Neuronal stem cell (in vitro differentiated cells): Measurements from ENCODE around the gene SH3PXD2B.
A peak's percentile ranks its signal among the peaks of the same experiment; 100 is the strongest.

Experiments
- DNase-seq: peaks from one replicate; pipeline ENCODE4 v3.0.0-alpha.2; 2013; ENCODE audit warnings: low spot score
- H2AFZ ChIP-seq: one replicate; pipeline ENCODE4 v1.6.1; 2013; ENCODE audit warnings: mild to moderate bottlenecking, low read length, inconsistent platforms
- H2AK5ac ChIP-seq: 2 replicates; pipeline ENCODE4 v1.6.1; 2013; ENCODE audit warnings: low read depth, mild to moderate bottlenecking, inconsistent platforms, low read length, moderate library complexity, mixed read lengths
- H2BK120ac ChIP-seq: 2 replicates; pipeline ENCODE4 v1.6.1; 2013; ENCODE audit warnings: low read depth, mild to moderate bottlenecking, inconsistent platforms, low read length, moderate library complexity, mixed read lengths
- H2BK12ac ChIP-seq: one replicate; pipeline ENCODE4 v1.6.1; 2013; ENCODE audit warnings: low read length, inconsistent platforms
- H2BK15ac ChIP-seq: 2 replicates; pipeline ENCODE4 v1.6.1; 2013; ENCODE audit warnings: mild to moderate bottlenecking, low read length, inconsistent platforms, mixed read lengths
- H2BK5ac ChIP-seq: one replicate; pipeline ENCODE4 v1.6.1; 2013; ENCODE audit warnings: inconsistent platforms, mild to moderate bottlenecking, low read length, moderate library complexity
- H3K14ac ChIP-seq: one replicate; pipeline ENCODE4 v1.6.1; 2013; ENCODE audit warnings: low read length, inconsistent platforms
- H3K18ac ChIP-seq: 2 replicates; pipeline ENCODE4 v1.6.1; 2013; ENCODE audit warnings: low read length, inconsistent platforms
- H3K23ac ChIP-seq: 2 replicates; pipeline ENCODE4 v1.6.1; 2013; ENCODE audit warnings: low read depth, mild to moderate bottlenecking, mixed read lengths, low read length, inconsistent platforms; ENCODE audit not compliant: poor library complexity
- H3K27ac ChIP-seq: replicated peaks from 3 replicates; pipeline ENCODE4 v1.5.1; 2013; ENCODE audit warnings: low read length, inconsistent platforms
- H3K27me3 ChIP-seq, 3 experiments: 2 replicates each; pipeline ENCODE4 v1.6.1; 2013; ENCODE audit warnings: low read length in 3 of 3, mild to moderate bottlenecking in 2 of 3, inconsistent platforms in 1 of 3, low read depth in 1 of 3, mixed read lengths in 1 of 3, moderate library complexity in 1 of 3; ENCODE audit not compliant: control insufficient read depth in 3 of 3, insufficient read depth in 3 of 3
- H3K36me3 ChIP-seq, 2 donors: replicated peaks in 1 of 2; 2 replicates each; pipeline ENCODE4 v1.6.1; 2013; ENCODE audit warnings: low read length in 2 of 2; ENCODE audit not compliant: control insufficient read depth in 2 of 2, insufficient read depth in 2 of 2
- H3K4ac ChIP-seq: 2 replicates; pipeline ENCODE4 v1.6.1; 2013; ENCODE audit warnings: inconsistent platforms, mild to moderate bottlenecking, low read length, moderate library complexity
- H3K4me1 ChIP-seq, 2 donors: 1 replicate in 1 of 2; 2 replicates in 1 of 2; pipeline ENCODE4 v1.6.1; 2013; ENCODE audit warnings: low read length in 2 of 2, low read depth in 1 of 2; ENCODE audit not compliant: control insufficient read depth in 2 of 2, insufficient read depth in 1 of 2
- H3K4me2 ChIP-seq: one replicate; pipeline ENCODE4 v1.6.1; 2013; ENCODE audit warnings: mild to moderate bottlenecking, low read length, inconsistent platforms; ENCODE audit not compliant: insufficient read depth, poor library complexity, severe bottlenecking
- H3K4me3 ChIP-seq, 2 donors: 2 replicates each; pipeline ENCODE4 v1.5.1; 2013; ENCODE audit warnings: low read length in 2 of 2, mild to moderate bottlenecking in 2 of 2, inconsistent platforms in 1 of 2, moderate library complexity in 1 of 2
- H3K79me1 ChIP-seq: one replicate; pipeline ENCODE4 v1.6.1; 2013; ENCODE audit warnings: low read depth, mild to moderate bottlenecking, inconsistent platforms, low read length, moderate library complexity
- H3K9ac ChIP-seq: one replicate; pipeline ENCODE4 v1.6.1; 2013; ENCODE audit warnings: mild to moderate bottlenecking, low read depth, low read length, inconsistent platforms; ENCODE audit not compliant: poor library complexity
- H3K9me3 ChIP-seq, 2 donors: replicated peaks in 1 of 2; 2 replicates each; pipeline versions ENCODE3 to v1.6.1; 2013; ENCODE audit warnings: low read length in 2 of 2, mild to moderate bottlenecking in 2 of 2, inconsistent platforms in 1 of 2, low read depth in 1 of 2, mixed read lengths in 1 of 2, moderate library complexity in 1 of 2; ENCODE audit not compliant: control insufficient read depth in 2 of 2, insufficient read depth in 1 of 2
- H4K8ac ChIP-seq: one replicate; pipeline ENCODE4 v1.6.1; 2013; ENCODE audit warnings: low read depth, mild to moderate bottlenecking, inconsistent platforms, low read length, moderate library complexity
- H4K91ac ChIP-seq: one replicate; pipeline ENCODE4 v1.6.1; 2013; ENCODE audit warnings: low read length, low read depth, mild to moderate bottlenecking, inconsistent platforms; ENCODE audit not compliant: poor library complexity
- WGBS, 2 donors: extraction: QIAGEN DNeasy Blood & Tissue Kit; methylation state at CpG; one replicate each; pipeline ENCODE4 v1.1.7; 2013; ENCODE audit warnings: missing lambda C conversion rate in 2 of 2, mixed read lengths in 1 of 2; ENCODE audit not compliant: insufficient read length in 2 of 2, insufficient replicate concordance in 1 of 2; ENCODE audit errors: extremely low coverage in 2 of 2; 5-methylcytosine and 5-hydroxymethylcytosine counted together

SH3PXD2B gene

GRCh38 chr5:172441262-172441751 is 13.0 kb downstream of the SH3PXD2B start:
- no peak overlapping the region for H2BK15ac ChIP-seq
- no peak for DNase-seq
- H3K4ac ChIP-seq, result no peak overlapping the region
- no peak overlapping the region for H2BK120ac ChIP-seq
- no peak overlapping the region for H2AFZ ChIP-seq
- H2BK12ac ChIP-seq, result no peak overlapping the region
- no peak overlapping the region for H2AK5ac ChIP-seq
- H3K23ac ChIP-seq, result peak overlapping the region; percentile 4
- H3K4me1 ChIP-seq, result peaks cover under 1 to 7% of the 10 kb centered on the region in 2 donors
- peak overlapping the region; percentile 22 for H3K18ac ChIP-seq
- no peak overlapping the region for H2BK5ac ChIP-seq
- H3K9me3 ChIP-seq, result no peaks in the 10 kb centered on the region
- no CpG with 5 or more reads among the region's 14 CpGs for WGBS, 2 donors
- no peak overlapping the region for H3K14ac ChIP-seq
- no peak overlapping the region for H4K8ac ChIP-seq
- H3K27me3 ChIP-seq, result no peaks in the 10 kb centered on the region
- peaks cover 29% of the 10 kb centered on the region for H3K79me1 ChIP-seq
- H3K4me3 ChIP-seq, result no peak overlapping the region
- no peak overlapping the region for H3K27ac ChIP-seq
- no peak overlapping the region for H3K9ac ChIP-seq
- H3K4me2 ChIP-seq, result no peak overlapping the region
- peaks cover 0 to 57% of the 10 kb centered on the region in 2 donors for H3K36me3 ChIP-seq
- no peak overlapping the region for H4K91ac ChIP-seq

GRCh38 chr5:172440486-172440885 is 13.8 kb downstream of the SH3PXD2B start:
- Histone ChIP-seq H4K8ac (no peak overlapping the region), H3K14ac (no peak overlapping the region), H2AK5ac (no peak overlapping the region), H2BK5ac (no peak overlapping the region), H3K9me3 (no peaks in the 10 kb centered on the region), H2BK12ac (no peak overlapping the region), H3K79me1 (peaks cover 22% of the 10 kb centered on the region), H3K23ac (no peak overlapping the region), H3K27ac (no peak overlapping the region), H3K4me1 (peaks cover 0 to 6% of the 10 kb centered on the region in 2 donors), H2AFZ (no peak overlapping the region), H3K4me2 (no peak overlapping the region), H2BK120ac (no peak overlapping the region), H3K36me3 (peaks cover 0 to 64% of the 10 kb centered on the region in 2 donors), H3K9ac (no peak overlapping the region), H2BK15ac (no peak overlapping the region), H3K27me3 (no peaks in the 10 kb centered on the region), H3K4me3 (no peak overlapping the region), H4K91ac (no peak overlapping the region), H3K18ac (no peak overlapping the region), H3K4ac (no peak overlapping the region)
- DNase-seq, result no peak
- no CpG with 5 or more reads among the region's 7 CpGs for WGBS, 2 donors

- Histone ChIP-seq H2BK120ac (no peak overlapping the region), H3K4ac (no peak overlapping the region), H3K27me3 (no peaks in the 10 kb centered on the region), H3K9me3 (no peaks in the 10 kb centered on the region), H2AK5ac (no peak overlapping the region), H2BK5ac (no peak overlapping the region), H3K14ac (no peak overlapping the region), H3K23ac (peak overlapping the region; percentile 39), H3K4me2 (no peak overlapping the region), H4K91ac (no peak overlapping the region), H4K8ac (no peak overlapping the region), H2AFZ (no peak overlapping the region), H2BK12ac (no peak overlapping the region), H3K79me1 (peaks cover 20% of the 10 kb centered on the region), H3K4me3 (no peak overlapping the region), H2BK15ac (no peak overlapping the region), H3K36me3 (peaks cover 0 to 69% of the 10 kb centered on the region in 2 donors), H3K27ac (no peak overlapping the region), H3K18ac (peak overlapping the region; percentile 48), H3K9ac (peak overlapping the region; percentile 33), H3K4me1 (peaks cover 0 to 6% of the 10 kb centered on the region in 2 donors)
- no CpG with 5 or more reads among the region's 22 CpGs for WGBS, 2 donors
- DNase-seq, result no peak
Measured at GRCh38 chr5:172439785-172440477, 14.4 kb downstream of the SH3PXD2B start.

GRCh38 chr5:172438319-172438668 is 16.0 kb downstream of the SH3PXD2B start:
- no peak overlapping the region for H2BK120ac ChIP-seq
- peaks cover 0 to 8% of the 10 kb centered on the region in 2 donors for H3K4me1 ChIP-seq
- H3K79me1 ChIP-seq, result peaks cover 15% of the 10 kb centered on the region
- no peak overlapping the region for H3K27ac ChIP-seq
- H3K9me3 ChIP-seq, result no peaks in the 10 kb centered on the region
- DNase-seq, result no peak
- no peaks in the 10 kb centered on the region for H3K27me3 ChIP-seq
- H4K8ac ChIP-seq, result no peak overlapping the region
- H3K4me3 ChIP-seq, result no peak overlapping the region
- H3K18ac ChIP-seq, result no peak overlapping the region
- no CpG with 5 or more reads among the region's 6 CpGs for WGBS, 2 donors
- H4K91ac ChIP-seq, result no peak overlapping the region
- peak overlapping the region; percentile 60 for H2AK5ac ChIP-seq
- no peak overlapping the region for H3K4ac ChIP-seq
- H3K14ac ChIP-seq, result no peak overlapping the region
- H3K9ac ChIP-seq, result no peak overlapping the region
- H3K23ac ChIP-seq, result no peak overlapping the region
- no peak overlapping the region for H3K4me2 ChIP-seq
- H2BK12ac ChIP-seq, result no peak overlapping the region
- H3K36me3 ChIP-seq, result peaks cover 2 to 69% of the 10 kb centered on the region in 2 donors
- H2BK5ac ChIP-seq, result no peak overlapping the region
- H2AFZ ChIP-seq, result no peak overlapping the region
- no peak overlapping the region for H2BK15ac ChIP-seq
